Measurements from ENCODE around the gene HAVCR1.
A peak's percentile ranks its signal among the peaks of the same experiment; 100 is the strongest.
"Not testable (repeated sequence)": the region's sequence is repeated elsewhere in the genome, so short reads cannot be mapped to it uniquely, and the experiment has no call there.

Gene HAVCR1

GRCh38 chr5:157050050-157050449 is 8.9 kb downstream of the HAVCR1 start:
- no peak for DNase-seq (ENCODE audit: low read depth in 2 of 2)

GRCh38 chr5:157049605-157050004 is 9.3 kb downstream of the HAVCR1 start:
- no peak for DNase-seq (ENCODE audit: low read depth in 2 of 2)

DNA sequence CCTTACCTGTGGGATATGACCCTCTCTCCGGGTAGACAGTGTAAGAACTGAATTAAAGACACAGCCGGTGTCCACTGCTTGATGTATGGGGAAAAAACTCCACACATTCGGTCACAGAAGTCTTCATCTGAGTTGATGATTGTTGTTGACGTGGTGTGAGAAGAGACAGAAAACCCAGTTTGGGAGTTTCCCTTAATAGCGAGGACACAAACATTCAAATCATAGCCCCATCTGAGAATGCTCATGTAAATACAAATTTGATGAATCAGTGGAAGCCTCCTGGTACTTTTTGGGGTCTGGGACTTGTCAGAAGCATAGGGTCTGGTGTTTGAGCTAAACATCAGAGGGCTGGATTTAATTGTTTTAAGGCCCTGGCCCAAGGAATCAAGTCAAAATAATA is 11.0 kb downstream of the HAVCR1 start:
- no peak for DNase-seq (ENCODE audit: low read depth in 2 of 2)

- not testable (repeated sequence) for DNase-seq (ENCODE audit: low read depth in 2 of 2)
Observed at GRCh38 chr5:157047016-157047415, 11.9 kb downstream of the HAVCR1 start.

DNA sequence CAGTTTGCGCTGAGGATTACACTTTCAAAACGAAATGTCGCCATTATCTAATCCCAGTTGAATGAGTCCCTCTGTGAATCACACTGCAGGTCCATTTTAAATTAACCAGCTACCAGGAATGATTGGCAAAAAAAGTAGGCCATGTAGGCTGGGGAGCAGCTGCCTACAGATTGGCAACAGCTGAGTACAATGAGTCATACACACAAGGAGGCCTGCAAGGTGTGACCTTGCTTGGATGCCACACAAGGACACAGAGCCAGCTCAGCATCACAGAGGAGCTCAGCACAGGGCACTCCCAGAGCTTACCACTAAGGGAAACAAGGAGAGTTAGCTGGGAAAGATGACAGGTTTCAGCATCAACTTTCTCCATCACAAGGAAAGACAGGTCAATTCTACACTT is 12.9 kb downstream of the HAVCR1 start:
- no peak for DNase-seq (ENCODE audit: low read depth in 2 of 2)

DNA sequence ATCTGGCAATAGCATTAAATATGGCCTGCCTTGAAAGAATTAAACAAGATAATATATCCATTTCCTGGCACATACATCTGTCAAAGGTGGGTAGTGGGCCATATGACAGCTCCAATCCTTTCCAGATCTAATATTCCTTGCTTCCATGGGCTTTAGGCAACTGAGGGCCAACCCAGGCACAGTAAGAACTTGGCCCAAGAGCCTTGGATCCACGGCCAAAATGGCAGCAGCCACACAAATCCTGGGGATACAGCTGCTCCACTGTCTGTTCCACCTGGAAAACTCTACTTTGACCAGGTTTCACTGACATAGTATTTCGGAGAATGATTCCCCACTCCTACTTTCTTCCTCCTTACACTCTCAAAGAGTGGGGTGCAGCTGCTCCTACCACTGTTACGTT is 13.3 kb downstream of the HAVCR1 start:
- no peak for DNase-seq (ENCODE audit: low read depth in 2 of 2)

DNA sequence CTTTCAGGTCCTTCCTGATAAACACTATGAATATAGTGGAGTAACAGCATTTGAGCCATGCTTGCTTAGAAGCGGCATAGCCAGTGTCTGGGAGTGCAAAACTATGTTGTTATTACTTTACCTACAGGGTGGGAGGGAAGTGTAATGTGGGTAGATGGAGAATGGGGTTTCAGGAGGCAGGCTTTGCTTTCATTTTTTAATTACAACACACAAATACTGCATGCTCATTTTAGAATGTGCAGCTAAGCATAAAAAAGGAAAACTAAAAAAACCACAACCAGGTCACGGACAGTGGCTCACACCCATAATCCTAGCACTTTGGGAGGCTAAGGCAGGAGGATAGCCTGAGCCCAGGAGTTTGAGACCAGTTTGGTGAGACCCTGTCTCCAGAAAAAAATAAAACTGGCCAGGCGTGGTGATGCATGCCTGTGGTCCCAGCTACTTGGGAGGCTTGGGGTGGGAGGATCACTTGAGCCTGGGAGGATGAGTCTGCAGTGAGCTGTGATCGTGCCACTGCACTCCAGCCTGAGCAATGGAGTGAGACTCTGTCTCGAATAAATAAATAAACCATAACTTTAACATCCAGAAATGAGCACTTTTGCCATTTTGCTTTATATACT is 20.2 kb downstream of the HAVCR1 start:
- no peak for DNase-seq (ENCODE audit: low read depth in 2 of 2)

DNA sequence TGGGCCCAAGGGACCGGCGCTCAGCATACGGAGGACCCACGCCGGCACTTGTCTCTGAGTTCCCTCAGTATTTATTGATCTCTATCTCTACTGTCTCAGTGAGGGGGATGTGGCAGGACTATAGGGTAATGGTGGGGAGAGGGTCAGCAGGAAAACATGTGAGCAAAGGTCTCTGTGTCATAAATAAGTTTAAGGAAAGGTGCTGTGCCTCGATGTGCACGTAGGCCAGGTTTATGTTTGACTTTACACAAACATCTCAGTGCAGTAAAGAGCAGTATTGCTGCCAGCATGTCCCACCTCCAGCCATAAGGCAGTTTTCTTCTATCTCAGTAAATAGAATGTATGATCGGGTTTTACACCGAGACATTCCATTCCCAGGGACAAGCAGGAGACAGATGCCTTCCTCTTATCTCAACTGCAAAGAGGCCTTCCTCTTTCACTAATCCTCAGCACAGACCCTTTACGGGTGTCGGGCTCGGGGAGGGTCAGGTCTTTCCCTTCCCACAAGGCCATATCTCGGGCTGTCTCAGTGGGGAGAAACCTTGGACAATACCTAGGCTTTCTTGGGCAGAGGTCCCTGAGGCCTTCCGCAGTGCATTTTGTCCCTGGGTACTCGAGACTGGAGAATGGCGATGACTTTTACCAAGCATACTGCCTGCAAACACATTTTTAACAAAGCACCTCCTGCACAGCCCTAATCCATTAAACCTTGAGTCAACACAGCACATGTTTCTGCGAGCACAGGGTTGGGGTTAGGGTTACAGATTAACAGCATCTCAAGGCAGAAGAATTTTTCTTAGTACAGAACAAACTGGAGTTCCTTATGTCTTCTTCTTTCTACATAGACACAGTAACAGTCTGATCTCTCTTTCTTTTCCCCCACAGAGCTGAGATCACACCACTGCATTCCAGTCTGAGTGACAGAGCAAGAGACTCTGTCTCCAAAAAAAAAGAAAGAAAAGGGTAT is 24.5 kb downstream of the HAVCR1 start:
- not testable (repeated sequence) for DNase-seq (ENCODE audit: low read depth in 2 of 2)

DNA sequence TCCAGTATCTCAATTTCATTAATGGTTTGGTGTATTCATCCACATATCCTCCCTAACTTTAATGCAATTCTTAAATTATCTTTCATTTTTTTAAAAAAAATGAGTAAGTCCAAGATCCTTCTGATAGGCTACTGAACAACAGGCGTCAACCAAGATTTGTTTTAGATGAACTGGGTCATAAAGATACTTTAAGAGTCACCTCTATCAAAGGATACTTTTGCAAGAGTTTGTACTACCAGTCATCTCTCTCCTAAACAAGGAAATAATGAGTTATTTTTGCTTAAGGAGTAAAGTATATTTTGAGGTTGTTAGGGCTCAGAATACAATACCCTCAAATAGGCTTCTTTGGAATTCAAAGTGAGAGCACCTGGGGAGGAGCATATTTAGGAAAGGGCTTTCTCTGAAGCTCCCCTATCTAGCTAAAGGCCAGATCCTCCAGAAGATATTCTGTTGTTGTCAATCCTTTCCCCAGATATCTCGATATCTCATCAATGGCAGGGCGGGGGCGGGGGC is 25.8 kb downstream of the HAVCR1 start:
- no peak for DNase-seq (ENCODE audit: low read depth in 2 of 2)

GRCh38 chr5:157030692-157031091 is 28.2 kb downstream of the HAVCR1 start:
- DNase-seq (ENCODE audit: low read depth in 2 of 2): no peak

- DNase-seq (ENCODE audit: low read depth in 2 of 2): no peak
Observed at GRCh38 chr5:157029457-157029856, 29.5 kb downstream of the HAVCR1 start.

DNA sequence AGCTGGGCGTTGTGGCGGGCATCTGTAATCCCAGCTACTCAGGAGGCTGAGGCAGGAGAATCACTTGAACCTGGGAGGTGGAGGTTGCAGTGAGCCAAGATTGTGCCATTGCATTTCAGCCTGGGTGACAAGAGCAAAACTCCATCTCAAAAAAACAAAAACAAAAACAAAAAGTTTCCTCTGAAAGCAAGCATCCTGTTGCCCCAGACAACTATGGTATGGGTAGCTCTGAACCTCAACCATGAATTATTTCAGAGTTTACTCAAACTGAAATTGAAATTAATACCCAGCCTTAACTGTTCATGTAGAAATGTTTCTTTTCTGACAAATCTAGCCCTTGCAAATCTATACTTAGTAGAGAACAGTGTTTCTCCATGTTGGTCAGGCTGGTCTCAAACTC is 31.3 kb downstream of the HAVCR1 start:
- not testable (repeated sequence) for DNase-seq (ENCODE audit: low read depth in 2 of 2)

GRCh38 chr5:157026789-157027424 is 32.0 kb downstream of the HAVCR1 start:
- no peak for DNase-seq (ENCODE audit: low read depth in 2 of 2)

GRCh38 chr5:157025093-157025698 is 33.7 kb downstream of the HAVCR1 start:
- peak; percentile 43 to 45 for DNase-seq (ENCODE audit: low read depth in 2 of 2)

DNA sequence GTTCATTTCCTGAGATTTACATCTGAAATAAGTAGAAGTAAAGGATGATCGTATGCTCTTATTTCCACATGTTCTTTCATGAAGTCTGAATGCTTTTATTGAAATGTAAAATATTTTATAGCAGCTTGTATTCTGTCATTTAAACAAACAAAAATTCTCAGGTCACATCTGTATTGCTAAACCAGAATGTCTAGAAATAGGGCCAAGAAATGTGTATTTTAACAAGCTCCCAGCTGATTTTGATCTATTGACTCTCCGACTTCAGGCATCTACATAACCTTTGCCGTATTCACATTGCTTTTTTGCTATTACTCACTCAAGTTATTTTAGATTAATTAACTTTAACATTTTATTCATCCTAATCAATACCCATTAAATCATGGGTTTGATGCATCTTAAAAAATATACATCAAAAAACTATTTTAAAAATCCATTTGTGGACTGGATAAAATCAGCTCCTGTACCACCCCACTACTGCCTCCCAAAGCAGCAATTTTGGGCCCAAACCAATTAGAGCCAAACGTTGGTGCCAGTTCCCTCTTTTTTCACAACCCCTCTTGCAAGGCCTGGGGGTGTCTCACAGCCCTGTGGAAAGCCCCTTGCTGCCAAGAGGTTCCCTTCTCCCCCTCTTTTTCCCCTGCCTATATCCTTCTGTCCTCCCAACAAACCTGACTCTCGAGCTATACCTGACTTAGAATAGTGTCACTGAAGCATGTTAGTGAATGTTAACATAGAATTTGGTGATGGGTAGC is 34.5 kb downstream of the HAVCR1 start:
- DNase-seq (ENCODE audit: low read depth in 2 of 2): no peak

DNA sequence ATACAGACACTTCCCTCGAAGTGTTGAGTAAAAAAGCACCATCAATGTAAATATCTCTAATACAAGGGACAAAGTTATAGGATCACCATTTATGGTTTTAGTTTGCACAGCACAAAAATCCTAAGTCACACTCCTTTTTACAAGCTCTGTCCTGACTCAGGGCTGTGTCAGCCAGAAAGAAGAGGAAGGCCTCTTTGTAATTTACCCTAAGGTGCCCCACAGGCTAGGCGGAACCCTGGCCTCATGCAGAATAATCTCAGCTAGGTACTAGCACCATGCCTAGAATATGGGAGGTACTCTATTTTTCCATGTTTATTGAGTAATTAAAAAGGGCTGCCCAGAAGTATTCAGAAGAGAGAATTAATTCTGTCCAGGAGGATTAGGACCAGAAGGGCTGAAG is 36.9 kb downstream of the HAVCR1 start:
- DNase-seq (ENCODE audit: low read depth in 2 of 2): no peak

DNA sequence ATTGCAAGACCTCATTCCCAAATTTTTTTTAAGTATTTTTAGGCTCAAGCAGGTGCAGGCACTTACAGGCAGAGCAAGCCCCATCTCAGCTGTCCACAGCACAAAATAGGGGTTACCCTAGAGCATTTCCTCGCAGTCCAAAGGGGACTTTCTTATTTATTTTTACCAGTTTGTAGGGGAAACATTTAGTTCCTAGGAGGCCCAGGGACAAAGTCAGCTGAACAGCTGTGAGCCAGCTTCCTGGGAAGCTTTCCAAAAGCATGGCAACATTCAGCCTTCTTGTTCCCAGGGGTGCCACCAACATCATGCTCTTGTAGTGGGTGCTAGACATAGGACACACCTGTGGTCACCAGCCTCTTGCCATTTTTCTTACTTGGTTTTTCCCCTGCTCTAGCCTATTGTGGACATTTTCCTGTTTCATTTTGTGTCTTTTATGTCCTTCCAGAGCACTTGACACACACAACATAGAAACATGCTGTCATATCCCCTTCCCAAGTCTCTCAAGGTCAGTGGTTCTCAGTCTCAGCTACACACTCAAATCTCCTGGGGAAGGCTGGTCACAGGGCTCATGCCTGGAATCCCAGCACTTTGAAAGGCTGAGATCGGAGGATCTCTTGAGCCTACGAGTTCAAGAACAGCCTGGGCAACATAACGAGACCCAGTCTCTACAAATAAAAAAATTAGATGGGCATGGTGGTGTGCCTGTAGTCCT is 38.2 kb downstream of the HAVCR1 start:
- no peak for DNase-seq (ENCODE audit: low read depth in 2 of 2)

DNA sequence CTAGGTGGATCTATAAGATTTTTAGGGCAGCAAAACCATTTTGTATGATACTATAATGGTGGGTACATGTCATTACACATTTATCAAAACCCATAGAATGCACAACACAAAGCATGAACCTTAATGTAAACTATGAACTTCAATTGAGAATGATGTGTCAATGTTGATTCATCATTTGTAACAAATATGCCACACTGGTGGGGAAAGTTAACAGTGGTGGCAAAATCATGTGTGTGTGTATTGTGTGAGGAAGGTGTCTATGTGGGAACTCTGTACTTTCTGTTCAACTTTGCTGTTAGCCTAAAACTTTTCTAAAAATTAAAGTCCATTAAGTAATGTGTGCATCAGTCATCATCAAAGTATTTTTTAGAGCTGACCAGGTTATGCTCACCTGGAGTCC is 38.9 kb downstream of the HAVCR1 start:
- DNase-seq (ENCODE audit: low read depth in 2 of 2): no peak

DNA sequence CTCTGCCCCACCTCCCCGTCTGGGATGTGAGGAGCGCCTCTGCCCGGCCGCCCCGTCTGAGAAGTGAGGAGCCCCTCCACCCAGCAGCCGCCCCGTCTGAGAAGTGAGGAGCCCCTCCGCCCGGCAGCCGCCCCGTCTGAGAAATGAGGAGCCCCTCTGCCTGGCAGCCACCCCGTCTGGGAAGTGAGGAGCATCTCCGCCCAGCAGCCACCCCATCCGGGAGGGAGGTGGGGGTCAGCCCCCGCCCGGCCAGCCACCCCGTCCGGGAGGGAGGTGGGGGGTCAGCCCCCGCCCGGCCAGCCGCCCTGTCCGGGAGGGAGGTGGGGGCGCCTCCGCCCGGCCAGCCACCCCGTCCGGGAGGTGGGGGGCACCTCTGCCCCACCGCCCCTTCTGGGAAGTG is 44.8 kb downstream of the HAVCR1 start:
- DNase-seq (ENCODE audit: low read depth in 2 of 2): not testable (repeated sequence)

- no peak for DNase-seq (ENCODE audit: low read depth in 2 of 2)
Observed at GRCh38 chr5:157006262-157006661, 52.7 kb downstream of the HAVCR1 start.
